Measurements from ENCODE around the gene ADAM15.

GRCh38 chr1:155079210-155079486, 28.0 kb downstream of the ADAM15 start:
- no peak for TF ChIP-seq CTCF (IDR thresholded peaks at IDR 0.05)
- TF ChIP-seq POLR2AphosphoS5 (IDR thresholded peaks at IDR 0.05) = no peak

Measured in esophagus muscularis mucosa (tissue), 3 donors.